Gastroesophageal sphincter (tissue), 4 donors: Measurements from ENCODE around the gene CNTN5. TPM values are rescaled to one million over a fixed set of nuclear protein-coding genes. Genes with fewer than 3 reads are reported as not detected.

Experiments
- ATAC-seq: fragments of 150-250 bp; one replicate; pipeline ENCODE4 v1.9.1; 2016; ENCODE audit warnings: mild to moderate bottlenecking, moderate library complexity
- H3K27ac ChIP-seq, 4 donors: fragments of 200-600 bp; sonication (generic) in 3 of 4; 1 replicate in 3 of 4; 2 replicates in 1 of 4; pipeline ENCODE4 v1.5.1; 2016 to 2019
- H3K27me3 ChIP-seq: fragments of 200-600 bp; sonication (generic); one replicate; pipeline ENCODE4 v1.5.1; 2019
- H3K36me3 ChIP-seq, 2 donors: fragments of 200-600 bp; sonication (generic); one replicate each; pipeline ENCODE4 v1.5.1; 2019; ENCODE audit warnings: control low read depth in 1 of 2
- H3K4me1 ChIP-seq, 3 donors: fragments of 200-600 bp; sonication (generic); 1 replicate in 2 of 3; 2 replicates in 1 of 3; pipeline ENCODE4 v1.5.1; 2016 to 2019; ENCODE audit warnings: control low read depth in 2 of 3
- H3K4me3 ChIP-seq, 2 donors: fragments of 200-600 bp; sonication (generic); one replicate each; pipeline ENCODE4 v1.5.1; 2019; ENCODE audit warnings: mild to moderate bottlenecking in 1 of 2, moderate library complexity in 1 of 2
- H3K9me3 ChIP-seq, 3 donors: fragments of 200-600 bp; sonication (generic); one replicate each; pipeline ENCODE4 v1.5.1; 2017 to 2019; ENCODE audit warnings: control low read depth in 2 of 3
- CTCF ChIP-seq, 4 experiments: fragments of 200-600 bp in 2 of 4; fragments of 450-650 bp in 2 of 4; sonication (generic) in 1 of 4; IDR thresholded peaks; one replicate each; pipeline ENCODE4 v1.5.1; 2017 to 2019; ENCODE audit warnings: antibody characterized with exemption in 4 of 4, mild to moderate bottlenecking in 2 of 4, moderate library complexity in 2 of 4
- EP300 ChIP-seq: sonication (generic); formaldehyde crosslinking; IDR thresholded peaks from one replicate; pipeline ENCODE4 v1.6.1; 2017; ENCODE audit warnings: antibody characterized with exemption, mild to moderate bottlenecking
- POLR2A ChIP-seq, 2 donors: fragments of 450-650 bp; IDR thresholded peaks; one replicate each; pipeline ENCODE4 v1.6.1; 2017; ENCODE audit warnings: antibody characterized with exemption in 2 of 2, mild to moderate bottlenecking in 2 of 2, moderate library complexity in 1 of 2
- POLR2AphosphoS5 ChIP-seq: sonication (generic); formaldehyde crosslinking; IDR thresholded peaks from one replicate; pipeline ENCODE4 v1.6.1; 2017; ENCODE audit warnings: antibody characterized with exemption
- WGBS, 2 donors: methylation state at CpG; one replicate each; pipeline ENCODE4 v1.1.5; 2018; ENCODE audit warnings: low coverage in 1 of 2; 5-methylcytosine and 5-hydroxymethylcytosine counted together
- total RNA-seq, 4 donors: library from RNA; depleted of rRNA; stranded (reverse); fragments of >200 nt; gene quantifications; one replicate each; pipeline ENCODE4 v1.1.0, GENCODE V29; 2016

The CNTN5 gene
- total RNA-seq, 4 donors from 2014 or later: 0.16 TPM; not detected in 3

- TF ChIP-seq EP300 (no peak), POLR2A (IDR thresholded peaks at IDR 0.05) (no peak), CTCF (IDR thresholded peaks at IDR 0.05) (no peak), POLR2AphosphoS5 (no peak)
- ATAC-seq: no peak
- H3K36me3 ChIP-seq: no peaks in the 10 kb centered on the region
- no peak overlapping the region for H3K4me3 ChIP-seq
- 18 to 44% methylated on average over 1 of the region's 1 CpG for WGBS, 2 donors
- no peak overlapping the region for H3K27ac ChIP-seq
- H3K4me1 ChIP-seq: no peaks in the 10 kb centered on the region
- no peaks in the 10 kb centered on the region for H3K27me3 ChIP-seq
- no peaks in the 10 kb centered on the region for H3K9me3 ChIP-seq
Observed at GRCh38 chr11:99257131-99257530, 236.4 kb downstream of the CNTN5 start.

DNA sequence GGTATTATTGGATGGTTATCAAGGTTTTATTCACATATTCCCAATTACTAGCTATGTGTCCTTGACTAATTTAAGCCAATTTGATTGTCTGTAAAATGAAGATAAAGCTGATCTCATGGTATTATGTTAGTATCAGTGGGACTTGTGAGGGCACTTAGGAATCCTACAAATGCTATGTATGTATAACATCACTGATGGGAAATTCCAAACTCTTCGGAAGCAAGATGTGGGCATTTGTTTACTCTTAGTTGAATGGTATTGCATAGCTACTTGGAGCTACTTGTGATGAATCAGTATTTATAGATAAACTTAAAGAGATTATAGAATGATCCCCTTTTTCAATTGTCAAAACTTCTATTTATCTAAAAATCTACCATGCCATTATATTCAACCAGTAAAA, 239.9 kb downstream of the CNTN5 start:
- ATAC-seq: no peak
- no peaks in the 10 kb centered on the region for H3K9me3 ChIP-seq
- no peaks in the 10 kb centered on the region for H3K27me3 ChIP-seq
- no peak overlapping the region for H3K4me3 ChIP-seq
- H3K27ac ChIP-seq: no peak overlapping the region
- 55 to 80% methylated on average over 1 of the region's 1 CpG for WGBS, 2 donors
- H3K36me3 ChIP-seq: no peaks in the 10 kb centered on the region
- H3K4me1 ChIP-seq: no peaks in the 10 kb centered on the region
- no peak for TF ChIP-seq POLR2AphosphoS5
- TF ChIP-seq POLR2A (IDR thresholded peaks at IDR 0.05): no peak
- TF ChIP-seq CTCF (IDR thresholded peaks at IDR 0.05): no peak
- TF ChIP-seq EP300: no peak

DNA sequence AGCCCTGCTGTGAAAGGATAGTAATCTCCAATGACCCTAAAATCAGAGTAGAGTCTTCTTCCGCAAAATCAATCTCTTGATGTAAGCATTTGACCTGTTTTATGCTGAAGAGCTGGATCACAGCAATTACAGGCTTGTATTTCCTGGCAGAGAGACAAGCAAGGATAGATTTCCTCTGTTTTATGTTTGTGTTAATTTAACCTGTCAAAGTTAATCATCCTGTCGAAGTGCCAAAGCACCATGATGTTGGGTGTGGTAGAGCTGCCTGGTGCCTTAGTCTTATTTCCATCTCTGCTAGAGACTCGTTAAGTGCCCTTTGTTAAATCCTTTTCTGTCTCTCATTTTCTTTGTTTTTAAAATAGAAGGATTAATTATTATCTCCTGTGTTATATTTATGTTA, 248.1 kb downstream of the CNTN5 start:
- no peak overlapping the region for H3K4me3 ChIP-seq
- WGBS, 2 donors: 47 to 52% methylated on average over 3 of the region's 3 CpGs
- H3K4me1 ChIP-seq: no peaks in the 10 kb centered on the region
- H3K9me3 ChIP-seq: no peaks in the 10 kb centered on the region
- no peaks in the 10 kb centered on the region for H3K27me3 ChIP-seq
- no peak for ATAC-seq
- TF ChIP-seq POLR2A (IDR thresholded peaks at IDR 0.05) (no peak), POLR2AphosphoS5 (no peak), CTCF (IDR thresholded peaks at IDR 0.05) (no peak), EP300 (no peak)
- no peaks in the 10 kb centered on the region for H3K36me3 ChIP-seq
- no peak overlapping the region for H3K27ac ChIP-seq

DNA sequence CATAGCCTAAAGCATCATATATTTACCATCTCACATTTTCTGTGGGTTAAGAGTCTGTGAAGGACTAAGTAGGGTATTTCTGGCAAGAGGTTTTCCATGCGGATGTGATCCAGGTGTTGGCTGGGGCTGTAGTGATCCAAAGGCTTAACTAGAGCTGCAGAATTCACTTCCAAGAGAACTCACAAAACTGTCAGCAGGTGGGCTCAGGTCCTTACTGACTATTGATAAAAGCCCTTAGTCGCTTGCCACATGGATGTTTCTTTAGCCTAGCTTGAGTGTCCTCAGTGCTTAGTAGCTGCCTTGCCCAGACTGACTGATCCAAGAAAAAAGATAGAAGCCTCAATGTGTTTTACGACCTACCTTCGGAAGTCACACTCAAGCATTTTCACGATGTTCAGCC, 250.8 kb downstream of the CNTN5 start:
- Histone ChIP-seq H3K36me3 (no peaks in the 10 kb centered on the region), H3K27me3 (no peaks in the 10 kb centered on the region), H3K4me3 (no peak overlapping the region), H3K9me3 (no peaks in the 10 kb centered on the region), H3K4me1 (no peaks in the 10 kb centered on the region), H3K27ac (no peak overlapping the region)
- no peak for ATAC-seq
- no peak for TF ChIP-seq POLR2AphosphoS5
- TF ChIP-seq CTCF (IDR thresholded peaks at IDR 0.05): no peak
- TF ChIP-seq POLR2A (IDR thresholded peaks at IDR 0.05): no peak
- TF ChIP-seq EP300: no peak
- WGBS, 2 donors: 61 to 89% methylated on average over 1 to 5 of the region's 5 CpGs

DNA sequence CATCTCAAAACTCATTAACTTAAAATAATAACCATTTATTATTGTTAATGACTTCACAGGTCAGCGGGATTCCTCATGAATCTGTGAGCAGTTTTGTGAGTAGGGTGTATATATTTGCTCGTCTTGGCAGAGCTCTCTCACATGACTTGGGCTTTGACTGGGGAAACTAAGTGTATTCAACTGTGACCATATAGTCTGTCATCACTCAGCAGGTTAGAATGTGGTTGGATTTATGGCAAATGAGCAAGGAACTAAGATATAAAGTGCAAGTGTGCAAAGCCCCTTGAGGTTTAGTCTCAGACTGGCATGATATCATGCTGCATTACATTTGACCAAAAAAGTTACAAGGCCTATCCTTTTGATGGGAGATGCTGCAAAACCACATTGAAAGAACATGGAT, 254.8 kb downstream of the CNTN5 start:
- H3K27ac ChIP-seq: no peak overlapping the region
- TF ChIP-seq POLR2A (IDR thresholded peaks at IDR 0.05): no peak
- TF ChIP-seq POLR2AphosphoS5: no peak
- no peak for TF ChIP-seq EP300
- TF ChIP-seq CTCF (IDR thresholded peaks at IDR 0.05): no peak
- no peaks in the 10 kb centered on the region for H3K9me3 ChIP-seq
- H3K4me1 ChIP-seq: no peaks in the 10 kb centered on the region
- H3K36me3 ChIP-seq: no peaks in the 10 kb centered on the region
- ATAC-seq: no peak
- WGBS, 2 donors: 71 to 83% methylated on average over 2 of the region's 2 CpGs
- H3K27me3 ChIP-seq: no peaks in the 10 kb centered on the region
- H3K4me3 ChIP-seq: no peak overlapping the region
